Loucy (cell line): ENCODE results near the gene ASB2.

Source experiments
- H2AFZ ChIP-seq: fragments of 200-600 bp; sonication (generic); 2 replicates; pipeline ENCODE4 v1.6.0; 2016; ENCODE audit warnings: antibody characterized with exemption, mild to moderate bottlenecking, low read length, moderate library complexity
- H3F3A ChIP-seq: fragments of 200-600 bp; 2 replicates; pipeline ENCODE4 v1.6.0; 2016; ENCODE audit warnings: antibody characterized with exemption, low read depth, mild to moderate bottlenecking
- H3K27me3 ChIP-seq: fragments of 200-600 bp; sonication (generic); 2 replicates; pipeline ENCODE4 v1.6.1; 2014; ENCODE audit warnings: low read length, mild to moderate bottlenecking; ENCODE audit not compliant: insufficient read depth, poor library complexity, severe bottlenecking
- H3K36me3 ChIP-seq: fragments of 200-600 bp; sonication (generic); 2 replicates; pipeline ENCODE4 v1.6.1; 2016; ENCODE audit warnings: low read length; ENCODE audit not compliant: insufficient read depth
- H3K4me1 ChIP-seq: fragments of 200-600 bp; sonication (generic); 2 replicates; pipeline ENCODE4 v1.5.1; 2014; ENCODE audit warnings: low read length, mild to moderate bottlenecking; ENCODE audit not compliant: insufficient read depth, poor library complexity, severe bottlenecking
- H3K4me2 ChIP-seq: fragments of 200-600 bp; sonication (generic); 2 replicates; pipeline ENCODE4 v1.6.0; 2014; ENCODE audit warnings: antibody characterized with exemption, low read length, low read depth, mild to moderate bottlenecking; ENCODE audit not compliant: poor library complexity, severe bottlenecking
- H3K4me3 ChIP-seq: fragments of 200-600 bp; sonication (generic); 2 replicates; pipeline ENCODE4 v1.5.1; 2014; ENCODE audit warnings: low read length, mild to moderate bottlenecking, mixed read lengths; ENCODE audit not compliant: poor library complexity, severe bottlenecking
- H3K79me2 ChIP-seq: fragments of 200-600 bp; sonication (generic); 2 replicates; pipeline ENCODE4 v1.6.1; 2014; ENCODE audit warnings: low read length; ENCODE audit not compliant: insufficient read depth
- H3K9ac ChIP-seq: fragments of 200-600 bp; sonication (generic); 2 replicates; pipeline ENCODE4 v1.6.0; 2014; ENCODE audit warnings: mild to moderate bottlenecking, low read depth, low read length, moderate library complexity; ENCODE audit not compliant: poor library complexity, severe bottlenecking
- H3K9me2 ChIP-seq: fragments of 200-600 bp; sonication (generic); replicated peaks from 2 replicates; pipeline ENCODE4 v1.6.1; 2016; ENCODE audit warnings: low read depth, low read length, mixed read lengths
- H3K9me3 ChIP-seq: fragments of 200-600 bp; sonication (generic); 2 replicates; pipeline ENCODE4 v1.6.1; 2014; ENCODE audit warnings: mild to moderate bottlenecking, antibody characterized with exemption, low read length, low read depth; ENCODE audit not compliant: insufficient read depth
- H4K20me1 ChIP-seq: fragments of 200-600 bp; sonication (generic); 2 replicates; pipeline ENCODE4 v1.6.0; 2014; ENCODE audit warnings: antibody characterized with exemption, low read length, mild to moderate bottlenecking; ENCODE audit not compliant: insufficient read depth, poor library complexity, severe bottlenecking
- EZH2phosphoT487 ChIP-seq: fragments of 200-600 bp; IDR thresholded peaks from 2 replicates; pipeline ENCODE4 v1.6.1; 2018; ENCODE audit warnings: antibody characterized with exemption, mild to moderate bottlenecking, moderate library complexity, borderline replicate concordance
- TF ChIP-seq, protein P1 (sequence below): fragments of 200-600 bp; sonication (generic); conservative IDR thresholded peaks from 2 replicates; pipeline ENCODE4 v1.5.1; 2014; ENCODE audit warnings: mild to moderate bottlenecking, antibody characterized with exemption, low read length

The ASB2 gene

DNA sequence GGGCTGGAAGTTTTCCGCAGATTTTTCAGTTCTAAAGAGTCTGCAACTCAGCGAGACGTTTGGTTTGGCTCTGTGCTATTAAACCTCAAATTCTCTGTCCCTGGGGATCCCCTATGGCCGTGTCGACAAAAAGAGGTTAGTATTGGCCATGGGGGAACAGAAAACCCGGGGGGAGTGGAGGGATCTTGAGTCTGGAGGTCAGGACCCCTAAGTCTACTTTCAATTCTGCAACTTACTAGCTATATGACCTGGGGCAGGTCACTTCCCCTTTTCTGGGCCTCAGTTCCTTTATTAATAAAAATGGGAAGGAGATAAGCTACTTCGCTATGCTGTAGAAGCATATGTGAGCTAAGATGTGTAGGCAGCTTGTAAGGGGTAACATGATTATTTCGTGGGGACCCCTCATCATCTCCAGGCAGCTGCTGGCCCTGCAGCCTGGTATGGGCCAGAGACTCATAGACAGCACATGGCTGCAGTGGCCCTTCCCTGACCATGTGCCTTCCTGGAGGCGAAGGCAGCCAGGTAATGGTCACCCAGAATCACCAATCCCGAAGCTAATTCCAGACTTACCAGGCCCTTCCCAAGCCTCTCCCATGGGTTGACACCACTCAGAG, 8.6 kb downstream of the ASB2 start:
- Histone ChIP-seq H3K27me3 (peaks cover 17% of the 10 kb centered on the region), H3K79me2 (no peaks in the 10 kb centered on the region), H2AFZ (no peak overlapping the region), H4K20me1 (no peaks in the 10 kb centered on the region), H3K9ac (no peak overlapping the region), H3K36me3 (no peaks in the 10 kb centered on the region), H3K9me2 (no peaks in the 10 kb centered on the region), H3K4me3 (no peak overlapping the region), H3K9me3 (no peaks in the 10 kb centered on the region), H3K4me2 (no peak overlapping the region), H3F3A (no peaks in the 10 kb centered on the region), H3K4me1 (peaks cover 13% of the 10 kb centered on the region)
- no peak for TF ChIP-seq EZH2phosphoT487

DNA sequence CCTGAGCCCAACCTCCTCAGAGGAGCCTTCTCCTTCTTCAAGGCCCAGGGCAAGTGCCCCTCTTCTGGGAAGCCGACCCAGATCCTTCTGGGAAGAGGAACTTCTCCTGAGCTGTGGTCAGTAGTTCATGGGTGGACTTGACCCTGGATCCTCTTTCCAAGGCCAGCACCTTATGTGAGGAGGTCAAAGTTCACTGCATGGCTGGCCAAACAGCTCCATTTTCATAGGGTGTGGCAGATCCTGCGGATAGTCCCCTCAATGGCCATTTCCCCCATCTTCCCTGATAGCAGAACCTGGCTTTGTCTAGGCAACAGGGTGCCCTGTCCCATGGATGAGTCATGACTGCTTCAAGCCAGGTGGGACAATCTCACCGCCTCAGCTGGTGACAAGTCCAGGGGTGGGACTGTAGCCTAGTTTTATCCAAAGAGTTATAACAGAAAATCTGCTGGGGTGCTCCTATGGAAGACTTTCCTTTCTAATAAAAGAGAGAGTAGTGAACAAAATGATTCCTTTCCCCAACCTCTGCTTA, 10.4 kb downstream of the ASB2 start:
- TF ChIP-seq, protein P1, sequence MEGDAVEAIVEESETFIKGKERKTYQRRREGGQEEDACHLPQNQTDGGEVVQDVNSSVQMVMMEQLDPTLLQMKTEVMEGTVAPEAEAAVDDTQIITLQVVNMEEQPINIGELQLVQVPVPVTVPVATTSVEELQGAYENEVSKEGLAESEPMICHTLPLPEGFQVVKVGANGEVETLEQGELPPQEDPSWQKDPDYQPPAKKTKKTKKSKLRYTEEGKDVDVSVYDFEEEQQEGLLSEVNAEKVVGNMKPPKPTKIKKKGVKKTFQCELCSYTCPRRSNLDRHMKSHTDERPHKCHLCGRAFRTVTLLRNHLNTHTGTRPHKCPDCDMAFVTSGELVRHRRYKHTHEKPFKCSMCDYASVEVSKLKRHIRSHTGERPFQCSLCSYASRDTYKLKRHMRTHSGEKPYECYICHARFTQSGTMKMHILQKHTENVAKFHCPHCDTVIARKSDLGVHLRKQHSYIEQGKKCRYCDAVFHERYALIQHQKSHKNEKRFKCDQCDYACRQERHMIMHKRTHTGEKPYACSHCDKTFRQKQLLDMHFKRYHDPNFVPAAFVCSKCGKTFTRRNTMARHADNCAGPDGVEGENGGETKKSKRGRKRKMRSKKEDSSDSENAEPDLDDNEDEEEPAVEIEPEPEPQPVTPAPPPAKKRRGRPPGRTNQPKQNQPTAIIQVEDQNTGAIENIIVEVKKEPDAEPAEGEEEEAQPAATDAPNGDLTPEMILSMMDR: no peak
- TF ChIP-seq EZH2phosphoT487: no peak
- no peaks in the 10 kb centered on the region for H3K36me3 ChIP-seq
- H3K4me3 ChIP-seq: no peak overlapping the region
- H3K9ac ChIP-seq: no peak overlapping the region
- H3K9me2 ChIP-seq: no peaks in the 10 kb centered on the region
- H3K27me3 ChIP-seq: peaks cover 9% of the 10 kb centered on the region
- no peak overlapping the region for H3K4me2 ChIP-seq
- no peaks in the 10 kb centered on the region for H3K79me2 ChIP-seq
- no peak overlapping the region for H2AFZ ChIP-seq
- H3F3A ChIP-seq: no peaks in the 10 kb centered on the region
- no peaks in the 10 kb centered on the region for H4K20me1 ChIP-seq
- H3K4me1 ChIP-seq: peaks cover 15% of the 10 kb centered on the region
- H3K9me3 ChIP-seq: no peaks in the 10 kb centered on the region

DNA sequence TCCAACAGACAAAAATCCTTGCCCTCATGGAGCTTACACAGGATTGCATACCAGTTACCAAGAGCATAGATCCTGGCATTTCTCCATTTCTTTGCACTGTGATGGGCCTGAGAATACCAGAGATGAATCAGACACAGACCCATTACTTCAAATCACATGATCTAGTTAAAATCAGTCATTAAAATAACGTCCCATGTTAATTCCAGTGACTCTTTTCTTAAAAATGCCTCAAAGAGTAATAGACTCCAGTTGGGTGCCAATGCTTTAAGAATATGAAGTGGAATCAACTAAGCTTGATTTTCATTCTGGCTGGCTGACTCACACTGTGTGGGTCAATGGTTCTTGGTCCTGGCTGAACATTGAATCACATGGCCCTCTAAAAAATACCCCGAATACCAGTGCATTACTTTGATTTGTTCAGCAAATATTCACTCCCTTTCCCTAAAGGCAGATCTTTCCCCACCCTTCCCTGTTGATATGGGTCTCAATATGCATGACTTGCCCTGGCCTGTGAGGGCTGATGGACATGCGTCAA, 11.0 kb downstream of the ASB2 start:
- Histone ChIP-seq H3K79me2 (no peaks in the 10 kb centered on the region), H3F3A (no peaks in the 10 kb centered on the region), H3K36me3 (no peaks in the 10 kb centered on the region), H3K4me2 (no peak overlapping the region), H3K4me1 (peaks cover 13% of the 10 kb centered on the region), H3K27me3 (peaks cover 9% of the 10 kb centered on the region), H3K9me3 (no peaks in the 10 kb centered on the region), H3K9me2 (no peaks in the 10 kb centered on the region), H3K9ac (no peak overlapping the region), H3K4me3 (no peak overlapping the region), H2AFZ (no peak overlapping the region), H4K20me1 (no peaks in the 10 kb centered on the region)
- no peak for TF ChIP-seq EZH2phosphoT487
- TF ChIP-seq, protein P1: no peak
